HG02759 (cell line): ENCODE data around the gene SH3BGRL2.
"Not testable (repeated sequence)": the region's sequence is repeated elsewhere in the genome, so short reads cannot be mapped to it uniquely, and the experiment has no call there.

Experiments
- ATAC-seq: cut with Tn5 transposase; IDR thresholded peaks from one replicate; pipeline ENCODE4 v1.9.1; 2021; ENCODE audit warnings: mild to moderate bottlenecking, moderate library complexity; ENCODE audit not compliant: unreplicated experiment

Gene SH3BGRL2

GRCh38 chr6:79613912-79614311 is 17.2 kb upstream of the SH3BGRL2 start:
- ATAC-seq, result no peak

- no peak for ATAC-seq
Observed at GRCh38 chr6:79614326-79615305, 16.5 kb upstream of the SH3BGRL2 start.

- ATAC-seq, result no peak
Observed at GRCh38 chr6:79617518-79617941, 13.6 kb upstream of the SH3BGRL2 start.

- not testable (repeated sequence) for ATAC-seq
Observed at GRCh38 chr6:79618425-79618824, 12.7 kb upstream of the SH3BGRL2 start.

GRCh38 chr6:79621579-79621978 is 9.6 kb upstream of the SH3BGRL2 start:
- ATAC-seq, result no peak

GRCh38 chr6:79622364-79622763 is 8.8 kb upstream of the SH3BGRL2 start:
- ATAC-seq, result no peak

GRCh38 chr6:79623106-79623505 is 8.0 kb upstream of the SH3BGRL2 start:
- ATAC-seq, result no peak

- ATAC-seq, result no peak
Observed at GRCh38 chr6:79625746-79626145, 5.4 kb upstream of the SH3BGRL2 start.

GRCh38 chr6:79626811-79627210 is 4.3 kb upstream of the SH3BGRL2 start:
- no peak for ATAC-seq

GRCh38 chr6:79627422-79627821 is 3.7 kb upstream of the SH3BGRL2 start:
- no peak for ATAC-seq

- ATAC-seq, result no peak
Observed at GRCh38 chr6:79628466-79629288, 2.5 kb upstream of the SH3BGRL2 start.

- ATAC-seq, result no peak
Observed at GRCh38 chr6:79630380-79630882, 698 bp upstream of the SH3BGRL2 start.

GRCh38 chr6:79631693-79632172 is 604 bp downstream of the SH3BGRL2 start:
- ATAC-seq, result no peak

GRCh38 chr6:79632580-79632979 is 1.5 kb downstream of the SH3BGRL2 start:
- ATAC-seq, result no peak

GRCh38 chr6:79634491-79635231 is 3.5 kb downstream of the SH3BGRL2 start:
- no peak for ATAC-seq

- ATAC-seq, result no peak
Observed at GRCh38 chr6:79635232-79635543, 4.1 kb downstream of the SH3BGRL2 start.

- ATAC-seq, result no peak
Observed at GRCh38 chr6:79636673-79637072, 5.5 kb downstream of the SH3BGRL2 start.

GRCh38 chr6:79640146-79641111 is 9.3 kb downstream of the SH3BGRL2 start:
- no peak for ATAC-seq

GRCh38 chr6:79646006-79646405 is 14.9 kb downstream of the SH3BGRL2 start:
- no peak for ATAC-seq

GRCh38 chr6:79646561-79646960 is 15.4 kb downstream of the SH3BGRL2 start:
- no peak for ATAC-seq
